ENCODE data around the gene TYW1B.
"Not testable (repeated sequence)": the region's sequence is repeated elsewhere in the genome, so short reads cannot be mapped to it uniquely, and the experiment has no call there.

The TYW1B gene

GRCh38 chr7:72827839-72828591 is at the start of gene TYW1B:
Gene TYW1B, minus strand, starts transcription at chr7:72828200. Its CDS starts 125 bp downstream, at chr7:72828075.
- DNase-seq (ENCODE audit: low spot score), result peak; percentile 99

DNA sequence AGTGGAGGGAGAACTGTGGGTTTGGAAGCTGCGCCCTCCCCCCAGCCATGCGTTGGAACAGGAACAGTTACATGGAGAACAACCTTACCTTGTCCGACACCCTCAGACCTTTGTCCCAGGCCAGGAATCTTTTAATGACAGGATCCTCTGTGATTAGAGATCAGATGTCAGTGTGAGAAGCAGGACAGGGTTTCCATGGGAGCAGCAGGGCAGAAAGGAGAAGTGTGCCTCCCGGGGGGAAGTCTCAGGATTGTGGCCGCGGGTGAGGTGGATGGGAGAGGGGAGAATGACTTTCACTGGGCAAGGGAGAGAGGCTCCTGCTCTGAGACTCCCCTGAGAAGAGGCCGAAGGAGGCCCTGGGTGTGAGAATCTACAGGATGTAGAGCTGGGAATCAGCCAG is 39.6 kb upstream of the TYW1B start:
- not testable (repeated sequence) for DNase-seq (ENCODE audit: low spot score)

DNA sequence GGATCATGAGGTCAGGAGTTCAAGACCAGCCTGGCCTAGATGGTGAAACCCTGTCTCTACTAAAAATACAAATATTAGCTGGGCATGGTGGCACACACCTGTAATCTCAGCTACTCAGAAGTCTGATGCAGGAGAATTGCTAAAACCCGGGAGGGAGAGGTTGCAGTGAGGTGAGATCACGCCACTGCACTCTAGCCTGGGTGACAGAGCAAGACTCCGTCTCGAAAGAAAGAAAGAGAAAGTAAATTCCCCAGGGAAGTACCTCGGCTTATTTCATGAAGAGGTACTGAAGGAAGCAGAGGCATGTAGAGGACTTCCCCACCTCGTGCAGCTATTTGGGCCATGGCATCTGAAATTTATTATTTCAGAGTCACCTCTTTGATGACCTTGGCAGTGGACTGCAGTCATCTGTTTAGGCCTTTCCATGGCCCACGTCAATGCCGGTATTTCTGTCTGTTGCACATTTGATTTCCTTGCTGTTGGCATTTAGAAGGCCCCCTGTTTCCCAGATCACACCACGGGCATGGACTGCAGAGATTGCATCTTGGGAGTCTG is 30.9 kb upstream of the TYW1B start:
- DNase-seq (ENCODE audit: low spot score), result not testable (repeated sequence)

DNA sequence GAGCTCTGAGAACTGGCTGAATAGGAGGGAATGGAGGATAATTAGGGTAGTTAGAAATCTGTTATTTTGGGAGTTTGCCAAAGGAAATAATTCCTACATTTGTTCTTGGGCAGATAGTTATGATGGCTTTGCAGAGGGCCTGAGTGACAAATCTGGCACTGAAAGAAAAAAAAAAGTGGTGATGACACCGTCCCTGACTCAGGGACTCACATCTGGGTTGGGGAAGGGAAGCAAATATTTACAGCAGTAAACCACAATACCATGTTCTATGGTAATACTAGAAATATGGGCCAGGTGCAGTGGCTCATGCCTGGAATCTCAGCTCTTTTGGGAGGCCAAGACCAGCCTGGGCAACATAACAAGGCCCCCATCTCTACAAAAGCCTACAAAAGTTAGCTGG is 29.9 kb upstream of the TYW1B start:
- DNase-seq (ENCODE audit: low spot score), result not testable (repeated sequence)

- DNase-seq (ENCODE audit: low spot score), result not testable (repeated sequence)
Measured at GRCh38 chr7:72855261-72855660, 27.3 kb upstream of the TYW1B start.

DNA sequence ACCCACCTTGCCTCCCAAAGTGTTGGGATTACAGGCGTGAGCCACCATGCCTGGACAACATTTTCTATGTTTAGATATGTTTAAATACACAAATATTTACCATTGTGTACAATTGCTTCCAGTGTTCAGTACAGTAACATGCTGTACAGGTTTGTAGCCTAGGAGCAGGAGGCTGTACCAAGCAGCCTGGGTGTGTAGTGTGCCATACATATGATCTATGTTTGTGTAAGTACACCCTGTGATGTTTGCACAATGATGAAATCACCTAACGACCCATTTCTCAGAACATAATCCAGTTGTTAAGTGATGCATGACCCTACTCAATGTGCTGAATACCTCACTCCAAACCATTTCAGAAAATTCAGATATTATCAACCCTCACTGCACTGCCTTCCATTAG is 24.9 kb upstream of the TYW1B start:
- DNase-seq (ENCODE audit: low spot score), result not testable (repeated sequence)

GRCh38 chr7:72850746-72851145 is 22.7 kb upstream of the TYW1B start:
- DNase-seq (ENCODE audit: low spot score), result not testable (repeated sequence)

DNA sequence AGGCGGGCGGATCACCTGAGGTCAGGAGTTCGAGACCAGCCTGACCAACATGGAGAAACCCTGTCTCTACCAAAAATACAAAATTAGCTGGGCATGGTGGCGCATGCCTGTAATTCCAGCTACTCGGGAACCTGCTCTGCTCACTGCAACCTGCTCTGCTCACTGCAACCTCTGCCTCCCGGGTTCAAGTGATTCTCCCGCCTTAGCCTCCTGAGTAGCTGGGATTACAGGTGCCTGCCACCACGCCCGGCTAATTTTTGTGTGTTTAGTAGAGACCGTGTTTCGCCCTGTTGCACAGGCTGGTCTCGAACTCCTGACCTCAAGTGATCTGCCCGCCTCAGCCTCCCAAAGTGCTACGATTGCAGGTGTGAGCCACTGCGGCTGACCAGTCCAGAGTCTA is 16.1 kb upstream of the TYW1B start:
- not testable (repeated sequence) for DNase-seq (ENCODE audit: low spot score)

- DNase-seq (ENCODE audit: low spot score), result not testable (repeated sequence)
Measured at GRCh38 chr7:72843166-72843565, 15.2 kb upstream of the TYW1B start.

GRCh38 chr7:72840966-72841511 is 13.0 kb upstream of the TYW1B start:
- not testable (repeated sequence) for DNase-seq (ENCODE audit: low spot score)

DNA sequence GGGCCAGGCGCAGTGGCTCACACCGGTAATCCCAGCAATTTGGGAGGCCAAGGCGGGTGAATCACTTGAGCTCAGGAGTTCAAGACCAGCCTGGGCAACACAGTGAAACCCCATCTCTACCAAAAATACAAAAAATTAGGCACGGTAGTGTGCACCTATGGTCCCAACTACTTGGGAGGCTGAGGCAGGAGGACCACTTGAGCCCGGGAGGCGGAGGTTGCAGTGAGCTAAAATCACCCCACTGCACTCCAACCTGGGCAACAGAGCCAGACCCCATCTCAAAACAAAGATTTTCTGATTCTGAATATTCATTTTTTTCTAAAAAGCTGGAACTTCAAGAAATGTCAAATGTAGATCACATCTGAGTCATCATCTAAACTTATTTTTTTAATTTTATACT is 10.3 kb upstream of the TYW1B start:
- not testable (repeated sequence) for DNase-seq (ENCODE audit: low spot score)

- DNase-seq (ENCODE audit: low spot score), result not testable (repeated sequence)
Measured at GRCh38 chr7:72837291-72837690, 9.3 kb upstream of the TYW1B start.

- DNase-seq (ENCODE audit: low spot score), result peak; percentile 11
Measured at GRCh38 chr7:72830567-72830966, 2.6 kb upstream of the TYW1B start.

- peak; percentile 67 for DNase-seq (ENCODE audit: low spot score)
Measured at GRCh38 chr7:72829687-72830354, 1.8 kb upstream of the TYW1B start.

- peak; percentile 100 for DNase-seq (ENCODE audit: low spot score)
Measured at GRCh38 chr7:72829291-72829686, 1.3 kb upstream of the TYW1B start.

DNA sequence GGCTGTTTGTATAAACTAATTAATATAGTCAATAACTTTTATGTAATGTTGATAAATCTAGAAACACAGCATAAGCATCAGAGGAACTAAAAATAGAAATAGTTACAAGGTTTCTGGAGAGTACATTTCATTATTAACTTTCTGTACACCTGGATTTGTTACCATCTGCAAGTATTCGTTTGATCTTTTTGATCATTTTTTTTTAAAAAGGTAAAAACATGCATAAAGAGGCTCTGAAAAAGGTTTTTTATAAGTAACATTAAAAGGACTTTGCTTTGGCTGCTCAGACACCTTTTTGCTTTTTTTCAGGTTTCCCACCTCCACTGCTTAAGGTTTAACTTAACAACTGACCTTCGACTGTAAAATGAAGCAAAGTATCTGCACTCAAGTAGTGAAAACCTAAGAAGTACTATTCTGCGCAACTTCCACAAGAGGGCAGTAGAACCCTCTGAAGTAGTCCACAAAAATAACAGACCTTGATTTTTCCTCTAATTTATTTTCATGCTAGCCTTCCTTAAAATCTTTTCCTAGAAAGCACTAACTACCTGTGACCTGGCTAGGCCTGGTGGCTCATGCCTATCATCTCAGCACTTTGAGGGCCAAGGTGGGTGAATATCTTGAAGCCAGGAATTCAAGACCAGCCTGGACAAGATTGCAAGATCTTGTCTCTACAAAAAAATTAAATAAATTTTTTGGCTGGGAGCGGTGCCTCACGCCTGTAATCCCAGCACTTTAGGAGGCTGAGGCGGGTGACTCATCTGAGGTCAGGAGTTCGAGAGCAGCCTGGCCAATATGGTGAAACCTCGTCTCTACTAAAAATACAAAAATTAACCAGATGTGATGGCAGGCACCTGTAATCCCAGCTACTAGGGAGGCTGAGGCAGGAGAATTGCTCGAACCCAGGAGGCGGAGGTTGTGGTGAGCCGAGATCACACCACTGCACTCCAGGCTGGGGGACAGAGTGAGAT is 4.0 kb downstream of the TYW1B start:
- peak; percentile 60 for DNase-seq (ENCODE audit: low spot score)

- DNase-seq (ENCODE audit: low spot score), result not testable (repeated sequence)
Measured at GRCh38 chr7:72822497-72822896, 5.5 kb downstream of the TYW1B start.

- not testable (repeated sequence) for DNase-seq (ENCODE audit: low spot score)
Measured at GRCh38 chr7:72818663-72819361, 9.2 kb downstream of the TYW1B start.

DNA sequence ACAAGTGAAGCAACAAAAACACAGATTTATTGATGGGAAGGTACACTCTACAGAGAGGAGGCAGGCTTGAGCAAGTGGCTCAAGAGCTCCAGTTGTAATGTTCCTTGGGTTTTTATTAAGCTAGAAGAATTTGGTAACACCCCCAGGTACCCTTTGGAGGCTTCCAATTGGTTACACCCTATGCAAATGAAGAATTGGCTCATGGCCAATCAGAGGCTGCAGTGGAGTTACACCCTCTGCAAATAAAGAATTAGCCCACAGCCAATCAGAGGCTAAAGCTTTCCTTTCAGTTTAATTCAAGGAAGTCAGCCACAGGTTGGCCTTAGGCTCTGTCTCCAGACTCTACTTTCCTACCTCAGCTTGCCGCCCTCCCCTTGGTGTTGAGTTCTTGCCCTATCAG is 10.3 kb downstream of the TYW1B start:
- peak; percentile 57 for DNase-seq (ENCODE audit: low spot score)

DNA sequence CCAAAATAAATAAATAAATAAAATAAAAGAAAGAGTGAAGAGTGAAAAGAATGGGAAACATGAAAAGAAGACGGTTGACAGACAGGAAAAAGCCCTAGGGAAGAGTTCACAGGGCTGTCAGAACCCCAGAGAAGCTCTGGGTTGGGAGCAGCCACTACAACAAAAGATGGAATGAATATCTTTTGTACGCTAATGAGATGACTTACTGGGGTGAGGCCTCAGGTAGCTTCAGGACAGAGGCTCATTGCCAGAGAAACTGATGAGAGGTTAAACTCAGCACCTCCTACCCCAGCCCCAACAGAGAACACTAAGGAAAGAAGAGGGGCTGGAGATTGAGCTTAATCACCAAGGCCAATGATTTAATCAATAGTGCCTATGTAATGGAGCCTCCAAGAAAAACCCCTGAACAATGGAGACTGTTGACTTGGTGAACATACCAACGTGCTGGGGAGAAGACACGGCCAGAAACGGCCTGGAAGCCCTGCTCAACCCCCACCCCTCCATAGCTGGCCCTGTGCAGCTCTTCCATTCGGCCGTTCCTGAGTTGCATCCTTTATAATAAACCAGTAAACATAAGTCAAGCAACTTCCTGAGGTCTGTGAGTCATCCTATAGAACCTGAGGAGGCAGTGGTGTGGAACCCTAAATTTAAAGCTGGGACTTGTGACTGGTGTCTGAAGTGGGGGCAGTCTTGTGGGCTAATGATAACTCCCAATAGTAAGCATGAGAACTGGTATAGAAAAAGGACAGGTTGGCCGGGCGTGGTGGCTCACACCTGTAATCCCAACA is 11.4 kb downstream of the TYW1B start:
- not testable (repeated sequence) for DNase-seq (ENCODE audit: low spot score)
